ENCODE data around the gene CARD10. TPM values are rescaled to one million over a fixed set of nuclear protein-coding genes. Genes with fewer than 3 reads are reported as not detected.

The CARD10 gene
- polyA plus RNA-seq, 12 donors, result 9.2 to 26.6 (median 11.4) TPM; not detected in 1

DNA sequence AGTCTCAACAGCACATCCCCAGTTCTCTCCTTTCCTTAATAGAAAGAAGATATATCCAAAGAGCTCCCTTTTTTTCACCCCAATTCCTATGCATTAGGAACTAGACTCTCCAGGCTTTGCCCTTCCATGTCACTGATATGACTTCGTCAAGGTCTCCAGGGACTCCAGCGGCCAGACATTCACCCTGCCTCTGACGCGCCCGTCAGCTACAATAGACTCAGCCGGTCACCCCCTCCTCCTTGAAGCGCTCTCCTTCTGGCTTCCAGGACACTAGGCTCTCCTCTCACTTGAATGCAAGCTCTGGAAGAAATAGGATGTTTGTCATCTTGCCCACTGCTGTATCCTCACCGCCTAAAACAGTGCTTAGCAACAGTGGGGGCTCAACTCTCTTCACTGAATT is 77.1 kb downstream of the CARD10 start:
- DNase-seq, result no peak

- DNase-seq, result no peak
Observed at GRCh38 chr22:37440875-37441274, 78.3 kb downstream of the CARD10 start.

Other genes with a start within 250 kb of the CARD10 start
- 10 to 100 TPM in 2 of 12 donors, 1 to 10 TPM in 9, not detected in 1; 3.9 to 13.7 (median 5.1) TPM for gene CYTH4, start 236.9 kb downstream of the CARD10 start, polyA plus RNA-seq (ENCODE audit: insufficient read length in 12 of 12)
- 1 to 10 TPM in 5 of 12 donors, under 1 TPM in 6, not detected in 1; 0.74 to 2.5 (median 0.98) TPM for gene ELFN2, start 91.9 kb downstream of the CARD10 start, polyA plus RNA-seq (ENCODE audit: insufficient read length in 12 of 12)
- 1 to 10 TPM in 10 of 12 donors, not detected in 2; 4.5 to 9.9 (median 5.7) TPM for gene MFNG, start 33.0 kb downstream of the CARD10 start, polyA plus RNA-seq (ENCODE audit: insufficient read length in 12 of 12)
- 10 to 100 TPM in 11 of 12 donors, not detected in 1; 24.6 to 89.5 (median 31.7) TPM for gene CDC42EP1, start 41.1 kb upstream of the CARD10 start, polyA plus RNA-seq (ENCODE audit: insufficient read length in 12 of 12)
- 1 to 10 TPM in 2 of 12 donors, under 1 TPM in 6, not detected in 4; 0.31 to 4.0 (median 0.56) TPM for gene LGALS2, start 60.7 kb upstream of the CARD10 start, polyA plus RNA-seq (ENCODE audit: insufficient read length in 12 of 12)
- 10 to 100 TPM in 11 of 12 donors, not detected in 1; 24.7 to 53.2 (median 39.4) TPM for gene GGA1, start 89.4 kb upstream of the CARD10 start, polyA plus RNA-seq (ENCODE audit: insufficient read length in 12 of 12)
- 10 to 100 TPM in 4 of 12 donors, 1 to 10 TPM in 7, not detected in 1; 5.2 to 27.2 (median 9.2) TPM for gene SH3BP1, start 120.3 kb upstream of the CARD10 start, polyA plus RNA-seq (ENCODE audit: insufficient read length in 12 of 12)
- 10 to 100 TPM in 11 of 12 donors, not detected in 1; 11.1 to 25.4 (median 16.6) TPM for gene PDXP, start 139.3 kb upstream of the CARD10 start, polyA plus RNA-seq (ENCODE audit: insufficient read length in 12 of 12)
- gene LGALS1, start 156.2 kb upstream of the CARD10 start, polyA plus RNA-seq (ENCODE audit: insufficient read length in 12 of 12), result 1,000 to 10,000 TPM in 11 of 12 donors, not detected in 1; 1,080 to 2,513 (median 1,522) TPM
- 10 to 100 TPM in 11 of 12 donors, not detected in 1; 12.0 to 26.4 (median 13.6) TPM for gene NOL12, start 166.9 kb upstream of the CARD10 start, polyA plus RNA-seq (ENCODE audit: insufficient read length in 12 of 12)
- 10 to 100 TPM in 11 of 12 donors, not detected in 1; 33.8 to 64.5 (median 39.2) TPM for gene TRIOBP, start 177.6 kb upstream of the CARD10 start, polyA plus RNA-seq (ENCODE audit: insufficient read length in 12 of 12)